Natural killer cell (primary cell): ENCODE measurements around the gene HSF2BP. TPM values are rescaled to one million over a fixed set of nuclear protein-coding genes. Genes with fewer than 3 reads are reported as not detected.

Experiments used
- ATAC-seq, 3 donors: fragments of 150-1000 bp in 2 of 3; fragments of 200-7000 bp in 1 of 3; cut with Tn5 transposase; 1 replicate in 1 of 3; 2 replicates in 2 of 3; pipeline ENCODE4 v1.10.0; 2021; ENCODE audit warnings: mild to moderate bottlenecking in 2 of 3, moderate library complexity in 2 of 3
- DNase-seq, 2 donors: peaks; one replicate each; pipeline versions ENCODE4 v3.0.0 to v3.0.0-alpha.2; 2013 to 2021; ENCODE audit warnings: mixed read lengths in 1 of 2
- H3K27ac ChIP-seq: one replicate; pipeline ENCODE4 v1.5.1; 2013; ENCODE audit warnings: mild to moderate bottlenecking, low read length
- H3K27me3 ChIP-seq: one replicate; pipeline ENCODE4 v1.6.1; 2013; ENCODE audit warnings: low read length; ENCODE audit not compliant: control insufficient read depth, insufficient read depth
- H3K36me3 ChIP-seq: one replicate; pipeline ENCODE4 v1.6.1; 2013; ENCODE audit warnings: low read length; ENCODE audit not compliant: control insufficient read depth, insufficient read depth
- H3K4me1 ChIP-seq: one replicate; pipeline ENCODE4 v1.6.1; 2013; ENCODE audit warnings: low read length; ENCODE audit not compliant: control insufficient read depth, insufficient read depth
- H3K4me3 ChIP-seq: one replicate; pipeline ENCODE4 v1.5.1; 2013; ENCODE audit warnings: low read length
- H3K9me3 ChIP-seq: one replicate; pipeline ENCODE4 v1.6.1; 2013; ENCODE audit warnings: low read length; ENCODE audit not compliant: control insufficient read depth, insufficient read depth
- H3K27ac Mint-ChIP-seq, 2 donors: one replicate each; pipeline ENCODE4 v1.8.0; 2022; ENCODE audit warnings: mild to moderate bottlenecking in 2 of 2, mixed read lengths in 2 of 2, moderate library complexity in 1 of 2
- H3K27me3 Mint-ChIP-seq, 2 donors: one replicate each; pipeline ENCODE4 v1.8.0; 2022; ENCODE audit warnings: low read depth in 2 of 2, mixed read lengths in 2 of 2
- H3K36me3 Mint-ChIP-seq: one replicate; pipeline ENCODE4 v1.8.0; 2022; ENCODE audit warnings: mixed read lengths
- H3K4me1 Mint-ChIP-seq, 2 donors: one replicate each; pipeline ENCODE4 v1.8.0; 2022; ENCODE audit warnings: mixed read lengths in 2 of 2
- H3K4me3 Mint-ChIP-seq: one replicate; pipeline ENCODE4 v1.8.0; 2022; ENCODE audit warnings: mild to moderate bottlenecking, moderate library complexity, mixed read lengths
- H3K9me3 Mint-ChIP-seq, 2 donors: one replicate each; pipeline ENCODE4 v1.8.0; 2022; ENCODE audit warnings: mixed read lengths in 2 of 2
- WGBS: methylation state at CpG from one replicate; pipeline ENCODE4 v1.1.7; 2013; ENCODE audit warnings: missing lambda C conversion rate; ENCODE audit not compliant: insufficient coverage; 5-methylcytosine and 5-hydroxymethylcytosine counted together
- intact Hi-C: fragments of 100-400 bp; cut with micrococcal nuclease; formaldehyde crosslinking; loops from one replicate; pipeline ENCODE4 v1.14.2; 2022
- total RNA-seq, 4 donors: library from RNA; stranded (reverse); fragments of 120-200 nt in 1 of 4; gene quantifications; one replicate each; pipeline versions ENCODE4 v1.2.3 to v1.2.4, GENCODE V29; 2013 to 2022
- TF ChIP-seq, protein P1 (sequence below): fragments of 200-600 bp; IDR thresholded peaks from one replicate; pipeline ENCODE4 v1.8.0; 2022; ENCODE audit warnings: antibody characterized with exemption

The HSF2BP gene
- total RNA-seq, 3 donors from 2014 or later (not counting 1 experiment from before 2014, with no cell fraction given): 0.33 to 0.39 TPM; not detected in 1

DNA sequence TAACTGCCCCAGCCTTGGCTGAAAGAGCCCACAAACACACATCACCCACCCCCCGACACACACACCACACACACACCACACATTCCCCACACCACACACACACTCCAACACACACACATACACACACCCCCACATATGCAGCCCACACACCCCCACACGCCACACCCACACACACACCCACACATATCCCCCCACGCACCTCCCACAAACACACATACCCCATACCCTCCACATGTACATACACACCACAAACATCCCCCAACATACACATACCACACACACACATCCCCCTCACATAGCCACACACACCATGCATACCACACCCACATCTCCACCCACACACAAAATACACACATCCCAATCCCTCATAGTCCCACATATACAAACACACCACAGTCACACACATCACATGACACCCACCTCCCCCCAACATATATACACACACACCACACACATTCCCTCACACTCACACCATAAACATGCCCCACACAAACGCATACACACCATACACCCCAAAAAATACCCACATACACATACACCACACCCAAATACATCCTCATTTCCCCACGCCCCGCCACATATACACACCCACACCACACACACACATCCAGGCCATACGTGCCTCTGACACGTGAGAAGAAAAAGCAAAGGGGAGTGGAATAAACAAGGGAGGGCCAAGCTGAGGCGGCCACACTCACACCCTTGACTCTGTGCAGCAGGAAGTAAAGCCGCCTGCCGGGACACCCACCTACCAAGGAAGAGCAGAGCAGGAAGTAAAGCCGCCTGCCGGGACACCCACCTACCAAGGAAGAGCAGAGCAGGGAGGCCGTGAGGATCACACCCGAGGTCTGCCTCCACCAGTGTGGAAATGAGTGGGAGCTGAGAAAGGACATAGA, 53.7 kb downstream of the HSF2BP start:
- no peaks in the 10 kb centered on the region for H3K9me3 Mint-ChIP-seq

DNA sequence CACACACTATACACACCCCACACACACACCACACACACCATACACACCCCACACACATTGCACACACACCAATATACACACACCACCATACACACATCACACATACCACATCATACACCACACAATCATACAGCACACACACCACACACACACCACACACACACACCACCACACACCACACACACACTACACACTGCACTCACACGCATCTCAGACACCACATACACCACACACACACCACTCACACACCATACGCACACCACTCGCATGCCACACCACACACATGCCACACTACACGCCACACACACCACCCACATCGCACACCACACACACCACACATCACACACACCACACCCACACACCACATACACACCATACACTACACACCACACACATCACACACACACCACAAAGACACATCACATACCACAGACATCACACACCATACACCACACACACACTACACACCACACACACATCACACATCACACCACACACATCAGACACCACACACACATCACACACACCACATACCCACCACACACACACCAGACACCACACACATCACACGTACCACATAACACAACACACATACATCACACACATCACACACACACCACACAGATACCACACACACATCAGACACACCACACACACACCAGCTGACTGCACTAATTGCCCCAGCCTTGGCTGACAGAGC, 54.6 kb downstream of the HSF2BP start:
- H3K27me3 Mint-ChIP-seq: peaks cover 0 to 10% of the 10 kb centered on the region in 2 donors
- peaks cover under 1% of the 10 kb centered on the region for H3K4me1 ChIP-seq

More for the DNA sequence above, 53.7 kb downstream of the HSF2BP start:
- Mint-ChIP-seq H3K36me3 (no peaks in the 10 kb centered on the region), H3K4me1 (no peaks in the 10 kb centered on the region), H3K4me3 (no peak overlapping the region), H3K27ac (no peak overlapping the region), H3K27me3 (peaks cover 0 to 10% of the 10 kb centered on the region in 2 donors)
- TF ChIP-seq, protein P1, sequence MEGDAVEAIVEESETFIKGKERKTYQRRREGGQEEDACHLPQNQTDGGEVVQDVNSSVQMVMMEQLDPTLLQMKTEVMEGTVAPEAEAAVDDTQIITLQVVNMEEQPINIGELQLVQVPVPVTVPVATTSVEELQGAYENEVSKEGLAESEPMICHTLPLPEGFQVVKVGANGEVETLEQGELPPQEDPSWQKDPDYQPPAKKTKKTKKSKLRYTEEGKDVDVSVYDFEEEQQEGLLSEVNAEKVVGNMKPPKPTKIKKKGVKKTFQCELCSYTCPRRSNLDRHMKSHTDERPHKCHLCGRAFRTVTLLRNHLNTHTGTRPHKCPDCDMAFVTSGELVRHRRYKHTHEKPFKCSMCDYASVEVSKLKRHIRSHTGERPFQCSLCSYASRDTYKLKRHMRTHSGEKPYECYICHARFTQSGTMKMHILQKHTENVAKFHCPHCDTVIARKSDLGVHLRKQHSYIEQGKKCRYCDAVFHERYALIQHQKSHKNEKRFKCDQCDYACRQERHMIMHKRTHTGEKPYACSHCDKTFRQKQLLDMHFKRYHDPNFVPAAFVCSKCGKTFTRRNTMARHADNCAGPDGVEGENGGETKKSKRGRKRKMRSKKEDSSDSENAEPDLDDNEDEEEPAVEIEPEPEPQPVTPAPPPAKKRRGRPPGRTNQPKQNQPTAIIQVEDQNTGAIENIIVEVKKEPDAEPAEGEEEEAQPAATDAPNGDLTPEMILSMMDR: no peak
- no peak for ATAC-seq
- no peaks in the 10 kb centered on the region for H3K4me1 ChIP-seq
- no peak for DNase-seq
- H3K27me3 ChIP-seq: no peaks in the 10 kb centered on the region
- no peaks in the 10 kb centered on the region for H3K36me3 ChIP-seq
- H3K4me3 ChIP-seq: no peak overlapping the region
- H3K9me3 ChIP-seq: no peaks in the 10 kb centered on the region
- no peak overlapping the region for H3K27ac ChIP-seq
- 81% methylated on average over 15 of the region's 15 CpGs for WGBS
- intact Hi-C loops: no loop called here

DNA sequence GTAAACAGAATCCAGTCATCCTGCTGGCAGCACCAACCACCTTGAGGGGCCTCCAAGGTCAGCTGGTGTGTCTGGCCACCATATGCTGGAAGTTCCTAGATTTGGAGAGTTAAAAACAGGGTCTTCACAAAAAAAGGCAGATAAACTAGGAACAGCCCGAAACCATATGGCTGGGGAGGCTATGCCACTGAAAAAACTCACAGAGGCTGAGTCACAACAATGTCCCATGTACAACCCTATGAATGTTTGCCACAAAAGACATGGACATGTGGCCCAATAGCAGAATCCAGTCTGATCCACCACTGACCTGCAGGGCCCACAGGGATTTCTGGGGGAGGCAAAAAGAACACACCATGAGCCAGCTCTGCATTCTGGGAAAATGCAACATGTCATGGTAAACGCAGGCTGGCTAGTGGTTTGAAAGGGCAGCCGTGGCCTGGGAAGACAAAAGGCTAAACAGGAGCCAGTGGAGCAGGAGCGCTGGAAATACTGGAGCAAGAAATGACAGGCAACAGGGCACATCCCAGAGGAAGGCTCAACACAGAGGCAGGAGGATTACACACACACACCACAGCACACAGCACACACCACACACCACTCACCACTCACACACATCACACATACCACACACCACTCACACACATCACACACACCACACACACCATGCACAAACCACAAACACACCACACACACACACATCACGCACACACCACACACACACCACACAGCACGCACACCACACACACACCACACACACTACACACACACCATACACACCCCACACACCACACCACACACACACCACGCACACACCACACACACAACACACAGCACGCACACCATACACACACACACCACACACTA, 55.4 kb downstream of the HSF2BP start:
- TF ChIP-seq, protein P1: no peak
- intact Hi-C loops: no loop called here
- no peaks in the 10 kb centered on the region for H3K27me3 ChIP-seq
- no peak overlapping the region for H3K27ac Mint-ChIP-seq
- H3K4me3 Mint-ChIP-seq: no peak overlapping the region
- ATAC-seq: no peak
- H3K4me3 ChIP-seq: no peak overlapping the region
- 85% methylated on average over 8 of the region's 8 CpGs for WGBS
- H3K9me3 Mint-ChIP-seq: no peaks in the 10 kb centered on the region
- DNase-seq: no peak
- peaks cover 4% of the 10 kb centered on the region for H3K4me1 ChIP-seq
- H3K36me3 Mint-ChIP-seq: no peaks in the 10 kb centered on the region
- peaks cover 8 to 10% of the 10 kb centered on the region in 2 donors for H3K4me1 Mint-ChIP-seq
- H3K9me3 ChIP-seq: no peaks in the 10 kb centered on the region
- no peaks in the 10 kb centered on the region for H3K36me3 ChIP-seq
- H3K27me3 Mint-ChIP-seq: peaks cover 0 to 10% of the 10 kb centered on the region in 2 donors
- no peak overlapping the region for H3K27ac ChIP-seq

More for the DNA sequence above, 54.6 kb downstream of the HSF2BP start:
- Mint-ChIP-seq H3K9me3 (no peaks in the 10 kb centered on the region), H3K4me3 (no peak overlapping the region), H3K36me3 (no peaks in the 10 kb centered on the region), H3K4me1 (peaks cover 6 to 7% of the 10 kb centered on the region in 2 donors), H3K27ac (no peak overlapping the region)
- 92% methylated on average over 6 of the region's 6 CpGs for WGBS
- no peaks in the 10 kb centered on the region for H3K27me3 ChIP-seq
- DNase-seq (no peak), ATAC-seq (peak in 1 of 3 donors; percentile 42)
- intact Hi-C loops: no loop called here
- TF ChIP-seq, protein P1: no peak
- H3K27ac ChIP-seq: no peak overlapping the region
- no peaks in the 10 kb centered on the region for H3K36me3 ChIP-seq
- H3K9me3 ChIP-seq: no peaks in the 10 kb centered on the region
- H3K4me3 ChIP-seq: no peak overlapping the region
